BE2C (cell line): ENCODE measurements around the gene ZNF469.

ENCODE experiments used
- DNase-seq: peaks from one replicate; pipeline ENCODE4 v3.0.0-alpha.2; 2020
- H3K27me3 ChIP-seq: fragments of 250-450 bp; sonication (Bioruptor Pico); 2 replicates; pipeline ENCODE4 v1.5.1; 2020; ENCODE audit warnings: mild to moderate bottlenecking
- H3K36me3 ChIP-seq: fragments of 250-450 bp; sonication (Bioruptor Pico); 2 replicates; pipeline ENCODE4 v1.5.1; 2020; ENCODE audit warnings: mild to moderate bottlenecking
- H3K4me1 ChIP-seq: fragments of 250-450 bp; sonication (Bioruptor Pico); 2 replicates; pipeline ENCODE4 v1.5.1; 2020
- H3K4me3 ChIP-seq: 2 replicates; pipeline ENCODE4 v1.5.1; 2011; ENCODE audit warnings: low read depth, low read length
- H3K9me3 ChIP-seq: fragments of 250-450 bp; sonication (Bioruptor Pico); 2 replicates; pipeline ENCODE4 v1.5.1; 2020
- TF ChIP-seq, protein P1 (sequence below): IDR thresholded peaks from 2 replicates; pipeline ENCODE4 v1.5.1; 2012; ENCODE audit warnings: mild to moderate bottlenecking, low read depth, low read length

The ZNF469 gene

DNA sequence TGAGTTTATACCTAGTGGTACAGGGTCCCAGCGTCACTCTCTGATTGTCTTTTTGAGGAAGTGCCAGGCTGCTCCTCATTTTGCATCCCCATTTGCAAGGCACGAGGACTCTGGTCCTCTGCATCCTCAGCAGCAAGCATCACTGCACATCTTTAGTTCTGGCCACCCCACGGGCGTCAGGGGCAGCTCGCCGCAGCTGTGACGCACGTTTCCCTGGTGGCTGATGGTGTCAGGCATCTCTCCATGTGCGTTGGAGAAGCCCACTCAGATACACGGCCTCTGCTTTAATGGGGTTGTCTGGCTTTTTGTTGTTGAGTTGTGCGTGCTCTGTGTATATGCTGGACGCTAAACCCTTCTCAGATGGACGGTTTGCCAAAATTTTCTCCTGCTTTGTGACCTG lies 45.2 kb upstream of the ZNF469 start:
- TF ChIP-seq, protein P1, sequence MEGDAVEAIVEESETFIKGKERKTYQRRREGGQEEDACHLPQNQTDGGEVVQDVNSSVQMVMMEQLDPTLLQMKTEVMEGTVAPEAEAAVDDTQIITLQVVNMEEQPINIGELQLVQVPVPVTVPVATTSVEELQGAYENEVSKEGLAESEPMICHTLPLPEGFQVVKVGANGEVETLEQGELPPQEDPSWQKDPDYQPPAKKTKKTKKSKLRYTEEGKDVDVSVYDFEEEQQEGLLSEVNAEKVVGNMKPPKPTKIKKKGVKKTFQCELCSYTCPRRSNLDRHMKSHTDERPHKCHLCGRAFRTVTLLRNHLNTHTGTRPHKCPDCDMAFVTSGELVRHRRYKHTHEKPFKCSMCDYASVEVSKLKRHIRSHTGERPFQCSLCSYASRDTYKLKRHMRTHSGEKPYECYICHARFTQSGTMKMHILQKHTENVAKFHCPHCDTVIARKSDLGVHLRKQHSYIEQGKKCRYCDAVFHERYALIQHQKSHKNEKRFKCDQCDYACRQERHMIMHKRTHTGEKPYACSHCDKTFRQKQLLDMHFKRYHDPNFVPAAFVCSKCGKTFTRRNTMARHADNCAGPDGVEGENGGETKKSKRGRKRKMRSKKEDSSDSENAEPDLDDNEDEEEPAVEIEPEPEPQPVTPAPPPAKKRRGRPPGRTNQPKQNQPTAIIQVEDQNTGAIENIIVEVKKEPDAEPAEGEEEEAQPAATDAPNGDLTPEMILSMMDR: no peak
- Histone ChIP-seq H3K9me3 (no peaks in the 10 kb centered on the region), H3K27me3 (no peaks in the 10 kb centered on the region), H3K4me3 (no peak overlapping the region), H3K4me1 (no peaks in the 10 kb centered on the region), H3K36me3 (no peaks in the 10 kb centered on the region)
- no peak for DNase-seq

DNA sequence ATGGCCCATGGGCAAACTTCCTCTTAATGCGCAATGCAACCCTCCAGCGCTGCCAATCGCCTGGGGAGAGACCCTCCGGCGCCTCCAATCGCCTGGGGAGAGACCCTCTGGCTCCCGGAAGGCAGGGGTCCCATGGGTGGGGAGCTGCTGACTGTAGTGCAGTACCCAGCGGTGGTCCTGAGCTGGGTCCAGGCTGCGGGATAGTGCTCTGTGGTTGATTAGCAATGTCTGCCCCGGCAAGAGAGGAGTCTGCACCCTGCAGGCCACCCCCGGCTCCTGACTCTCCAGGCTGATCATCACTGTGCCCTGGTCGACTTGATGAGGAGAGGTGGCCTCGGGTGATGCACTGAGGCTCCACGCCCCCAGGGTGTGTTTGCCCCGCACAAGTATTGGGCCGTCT lies 44.6 kb upstream of the ZNF469 start:
- no peaks in the 10 kb centered on the region for H3K27me3 ChIP-seq
- no peaks in the 10 kb centered on the region for H3K36me3 ChIP-seq
- no peaks in the 10 kb centered on the region for H3K4me1 ChIP-seq
- DNase-seq: no peak
- H3K4me3 ChIP-seq: no peak overlapping the region
- TF ChIP-seq, protein P1: no peak
- H3K9me3 ChIP-seq: no peaks in the 10 kb centered on the region

DNA sequence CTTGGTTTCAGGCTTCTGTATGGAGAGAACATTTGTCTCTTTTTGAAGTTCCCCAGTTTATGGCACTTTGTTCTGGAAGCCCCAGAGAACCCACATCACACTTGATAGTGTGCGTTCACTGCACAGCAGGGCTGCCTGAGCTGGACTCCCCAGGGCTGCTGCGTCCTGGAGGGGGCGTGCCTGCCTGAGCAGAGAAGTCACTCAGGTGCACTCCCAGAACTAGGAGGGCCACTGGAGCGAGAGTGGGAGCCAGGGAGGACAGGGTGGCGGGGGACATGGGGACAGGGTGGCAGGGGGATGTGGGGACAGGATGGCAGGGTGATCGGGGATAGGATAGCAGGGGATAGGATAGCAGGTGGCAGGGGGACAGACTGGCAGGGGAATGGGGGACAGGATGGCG lies 43.9 kb upstream of the ZNF469 start:
- TF ChIP-seq, protein P1: no peak
- H3K36me3 ChIP-seq: no peaks in the 10 kb centered on the region
- no peaks in the 10 kb centered on the region for H3K4me1 ChIP-seq
- H3K4me3 ChIP-seq: no peak overlapping the region
- no peaks in the 10 kb centered on the region for H3K27me3 ChIP-seq
- no peaks in the 10 kb centered on the region; the same call in 1 of the 2 replicates for H3K9me3 ChIP-seq
- no peak for DNase-seq

DNA sequence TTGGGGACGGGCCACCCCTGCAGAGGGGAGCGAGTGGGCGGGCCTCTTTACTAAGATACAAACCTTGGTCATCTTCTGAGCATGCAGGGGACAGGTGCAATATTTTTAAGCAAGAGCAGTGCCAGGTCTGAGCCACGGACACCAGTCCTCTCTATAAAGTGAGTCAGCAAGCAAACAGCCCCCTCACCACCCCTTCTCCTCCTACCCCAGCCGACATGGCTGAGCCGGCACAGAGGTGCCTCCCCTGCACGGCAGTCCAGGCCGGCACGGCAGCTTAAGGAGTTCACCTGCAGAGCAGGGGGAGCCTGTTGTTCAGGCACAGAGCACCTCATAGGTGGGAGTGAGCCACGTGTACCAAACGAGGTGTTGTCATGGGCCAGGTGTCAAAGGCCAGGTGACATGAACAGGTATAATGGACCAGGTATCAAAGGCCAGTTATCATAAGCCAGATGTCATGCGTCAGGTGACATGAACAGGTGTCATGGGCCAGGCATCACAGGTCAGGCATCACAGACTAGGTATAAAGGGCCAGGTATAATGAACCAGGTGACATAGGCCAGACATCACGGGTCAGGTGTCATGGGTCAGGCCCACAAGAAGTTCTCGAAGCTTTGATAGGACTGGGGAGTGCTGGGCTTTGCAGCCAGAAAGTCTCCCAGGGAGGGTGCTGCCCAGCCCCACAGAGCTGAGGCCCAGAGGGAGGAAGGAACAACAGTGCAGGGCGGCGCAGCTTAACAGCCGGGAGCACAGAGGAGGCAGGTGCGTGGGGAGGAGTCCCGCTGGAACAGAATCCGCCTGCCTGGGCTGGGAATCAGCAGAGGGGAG lies 42.6 kb upstream of the ZNF469 start:
- Histone ChIP-seq H3K9me3 (no peaks in the 10 kb centered on the region; the same call in 1 of the 2 replicates), H3K4me3 (no peak overlapping the region), H3K4me1 (no peaks in the 10 kb centered on the region), H3K27me3 (no peaks in the 10 kb centered on the region), H3K36me3 (no peaks in the 10 kb centered on the region)
- TF ChIP-seq, protein P1: no peak
- no peak for DNase-seq

DNA sequence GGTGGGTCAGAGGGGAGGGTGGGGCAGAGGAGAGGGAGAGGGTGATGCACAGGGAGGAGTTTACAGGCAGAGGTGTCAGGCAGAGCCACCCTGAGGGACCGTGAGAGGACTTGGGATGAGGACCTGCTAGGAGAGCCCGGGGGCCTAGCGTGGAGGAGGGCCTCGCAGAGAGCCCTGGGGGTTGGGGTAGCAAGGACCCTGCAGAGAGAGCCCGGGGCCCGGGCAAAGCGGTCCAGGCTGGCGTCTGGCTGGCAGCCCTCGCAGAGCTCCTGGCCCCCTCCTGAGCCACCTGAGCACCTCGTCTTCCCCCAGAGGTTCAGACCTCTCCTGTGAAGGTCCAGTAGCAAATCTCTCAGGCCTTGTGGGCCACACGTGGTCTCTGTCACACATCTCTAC lies 42.0 kb upstream of the ZNF469 start:
- Histone ChIP-seq H3K4me1 (no peaks in the 10 kb centered on the region), H3K36me3 (no peaks in the 10 kb centered on the region), H3K4me3 (no peak overlapping the region), H3K27me3 (no peaks in the 10 kb centered on the region), H3K9me3 (no peaks in the 10 kb centered on the region; the same call in 1 of the 2 replicates)
- no peak for DNase-seq
- TF ChIP-seq, protein P1: no peak

DNA sequence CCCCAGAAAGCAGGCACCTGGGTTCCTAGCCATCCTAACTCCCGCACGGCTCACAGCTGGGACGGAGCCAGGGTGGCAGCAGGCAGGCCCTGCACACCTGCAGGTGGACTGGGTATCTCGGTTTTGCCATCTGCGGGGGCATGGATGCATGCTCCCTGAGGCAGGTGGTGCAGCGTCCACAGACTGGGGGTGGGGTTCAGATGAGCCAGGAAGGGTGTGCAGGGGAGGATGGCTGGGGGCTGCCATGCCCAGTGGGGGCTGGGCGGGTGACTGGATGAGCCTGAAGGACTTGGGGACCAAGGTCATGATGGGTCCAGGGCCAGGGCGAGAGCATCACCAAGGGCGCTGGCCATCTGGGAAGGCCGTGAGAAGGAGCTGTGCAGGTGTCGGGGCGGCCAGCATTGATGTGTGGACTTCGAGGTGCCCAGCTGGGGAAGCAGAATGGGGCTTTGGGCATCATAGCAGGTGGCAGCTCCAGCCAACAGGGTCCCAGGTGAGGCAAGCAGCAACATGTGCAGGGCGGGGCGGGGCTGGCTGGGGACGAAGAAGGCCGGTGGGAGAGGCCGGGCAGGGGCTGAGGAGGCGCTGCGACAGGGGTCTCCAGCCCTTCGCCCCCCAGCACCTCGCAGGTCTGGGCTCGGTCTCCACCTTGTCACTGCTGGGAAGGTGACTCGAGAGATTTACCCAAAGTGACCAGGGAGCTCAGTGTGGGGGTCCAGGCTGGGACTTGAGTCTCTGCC lies 41.0 kb upstream of the ZNF469 start:
- no peak for DNase-seq
- H3K36me3 ChIP-seq: no peaks in the 10 kb centered on the region
- H3K27me3 ChIP-seq: no peaks in the 10 kb centered on the region
- no peak overlapping the region for H3K4me3 ChIP-seq
- H3K4me1 ChIP-seq: no peaks in the 10 kb centered on the region
- H3K9me3 ChIP-seq: no peaks in the 10 kb centered on the region; the same call in 1 of the 2 replicates
- TF ChIP-seq, protein P1: no peak
